IPS-18c (cell line): ENCODE results near the gene MMP28.

Source experiments
- H3K4me3 ChIP-seq: 2 replicates; pipeline ENCODE4 v1.7.0; 2013; ENCODE audit warnings: low read depth, mild to moderate bottlenecking, low read length, moderate library complexity; ENCODE audit not compliant: insufficient read depth
- H3K9me3 ChIP-seq: one replicate; pipeline ENCODE4 v1.6.1; 2013; ENCODE audit warnings: mild to moderate bottlenecking, low read length, moderate library complexity; ENCODE audit not compliant: control insufficient read depth, insufficient read depth

Gene MMP28

DNA sequence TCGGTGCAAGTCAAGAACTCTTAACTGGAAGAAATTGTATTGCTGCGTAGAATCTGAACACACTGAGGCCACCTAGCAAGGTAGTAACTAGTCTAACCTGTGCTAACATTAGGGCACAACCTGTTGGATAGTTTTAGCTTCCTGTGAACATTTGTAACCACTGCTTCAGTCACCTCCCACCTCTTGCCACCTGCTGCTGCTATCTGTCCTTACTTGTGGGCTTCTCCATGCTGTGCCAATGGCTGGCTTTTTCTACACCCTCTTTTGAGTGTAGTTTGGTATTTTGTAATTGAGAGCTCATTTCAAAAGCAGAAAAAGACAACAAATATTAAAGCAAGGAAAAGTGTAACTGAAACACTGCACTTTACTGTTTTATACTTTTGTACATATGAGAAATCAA, 71.7 kb downstream of the MMP28 start:
- no peak overlapping the region for H3K4me3 ChIP-seq

DNA sequence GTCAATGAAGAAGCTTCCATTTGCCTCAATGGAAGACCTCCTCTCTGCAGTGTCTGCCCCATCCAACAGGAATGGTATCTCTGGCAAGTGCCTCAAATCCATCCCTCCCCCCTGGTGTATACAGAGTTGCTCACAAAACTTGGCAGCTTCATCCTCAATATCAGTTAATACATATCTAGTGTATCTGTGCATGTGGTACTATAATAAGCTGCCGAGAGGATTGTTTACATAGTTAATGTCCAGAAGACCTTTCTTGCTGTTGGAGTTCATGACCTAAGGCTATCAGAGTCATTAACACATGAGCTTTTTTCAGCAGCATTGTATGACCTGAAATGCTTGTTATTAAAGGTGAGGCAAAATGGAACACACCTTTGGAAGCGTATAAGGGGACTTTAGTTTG, 78.0 kb downstream of the MMP28 start:
- H3K9me3 ChIP-seq: no peaks in the 10 kb centered on the region
- no peak overlapping the region for H3K4me3 ChIP-seq

More for the DNA sequence above, 71.7 kb downstream of the MMP28 start:
- H3K9me3 ChIP-seq: no peaks in the 10 kb centered on the region

DNA sequence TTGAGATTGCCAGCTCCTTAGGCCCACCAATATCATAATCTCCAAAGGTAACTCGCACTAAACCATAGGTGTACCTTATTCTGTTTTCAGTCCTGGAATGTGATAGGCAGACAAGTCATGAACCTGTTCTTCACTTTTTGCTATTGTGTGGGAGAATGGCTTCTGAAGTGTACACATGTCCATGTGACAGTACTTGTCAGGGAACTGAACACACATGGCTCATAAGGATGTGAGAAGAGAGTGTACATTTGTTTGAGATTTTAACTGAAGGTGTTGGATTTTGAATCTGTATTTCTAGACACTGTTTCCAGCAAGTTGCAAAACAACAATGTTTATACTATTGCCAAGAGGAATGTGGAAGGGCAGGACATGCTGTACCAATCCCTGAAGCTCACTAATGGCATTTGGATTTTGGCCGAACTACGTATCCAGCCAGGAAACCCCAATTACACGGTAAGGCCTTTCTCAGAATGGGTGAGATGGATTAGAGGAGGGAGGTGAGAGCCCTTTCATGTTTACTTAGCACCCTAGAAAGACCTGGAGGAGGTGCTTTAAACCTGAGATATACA, 78.5 kb downstream of the MMP28 start:
- no peak overlapping the region for H3K4me3 ChIP-seq
- H3K9me3 ChIP-seq: no peaks in the 10 kb centered on the region

DNA sequence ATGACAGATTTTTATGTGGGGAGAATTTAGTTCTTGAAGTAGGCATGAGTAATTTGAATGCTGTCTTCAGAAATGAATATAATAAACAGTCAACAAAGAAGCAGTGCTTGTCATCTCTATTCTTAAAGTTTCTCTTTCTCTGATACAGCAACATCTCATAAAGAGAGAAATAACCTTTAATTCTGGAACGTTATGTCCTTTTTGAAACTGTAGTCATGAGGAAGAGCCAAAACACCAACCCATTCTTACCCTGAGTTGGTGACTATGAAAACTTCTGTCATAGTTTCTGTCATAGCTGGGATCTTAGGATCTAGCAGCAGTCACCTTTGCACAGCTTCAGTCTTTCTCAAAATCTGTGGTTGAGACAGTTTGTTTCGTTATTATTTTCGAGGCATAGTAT, 79.3 kb downstream of the MMP28 start:
- H3K9me3 ChIP-seq: no peaks in the 10 kb centered on the region
- no peak overlapping the region for H3K4me3 ChIP-seq
